Measurements from ENCODE around the gene GJA1.
"Not testable (repeated sequence)": the region's sequence is repeated elsewhere in the genome, so short reads cannot be mapped to it uniquely, and the experiment has no call there.

Gene GJA1

DNA sequence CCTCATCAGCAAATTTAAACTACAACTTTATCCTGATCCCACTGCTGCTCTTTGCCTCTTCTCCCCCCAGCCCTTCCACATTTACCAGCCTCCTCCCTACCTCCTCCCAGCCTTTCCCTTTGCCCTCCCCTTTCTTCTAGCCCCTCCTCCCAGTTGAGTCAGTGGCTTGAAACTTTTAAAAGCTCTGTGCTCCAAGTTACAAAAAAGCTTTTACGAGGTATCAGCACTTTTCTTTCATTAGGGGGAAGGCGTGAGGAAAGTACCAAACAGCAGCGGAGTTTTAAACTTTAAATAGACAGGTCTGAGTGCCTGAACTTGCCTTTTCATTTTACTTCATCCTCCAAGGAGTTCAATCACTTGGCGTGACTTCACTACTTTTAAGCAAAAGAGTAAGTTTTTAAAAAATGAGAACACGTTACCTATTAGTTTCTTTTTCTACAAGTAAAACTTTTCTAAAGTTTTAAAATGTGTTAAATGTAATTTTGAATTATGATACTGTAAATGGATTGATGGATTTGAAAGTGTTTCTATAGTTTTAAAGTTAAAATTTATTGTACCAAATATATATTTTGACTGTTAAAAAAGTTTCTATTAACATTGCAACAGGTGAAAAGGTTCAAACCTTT is at the start of gene GJA1:
TSS of gene GJA1 (plus strand) at position 203 of the 626 bp plus-strand sequence. CDS start 11,202 bp downstream, outside the sequence.
- DNase-seq: peak; percentile 72

- not testable (repeated sequence) for DNase-seq
Observed at GRCh38 chr6:121386551-121386950, 48.9 kb upstream of the GJA1 start.

DNA sequence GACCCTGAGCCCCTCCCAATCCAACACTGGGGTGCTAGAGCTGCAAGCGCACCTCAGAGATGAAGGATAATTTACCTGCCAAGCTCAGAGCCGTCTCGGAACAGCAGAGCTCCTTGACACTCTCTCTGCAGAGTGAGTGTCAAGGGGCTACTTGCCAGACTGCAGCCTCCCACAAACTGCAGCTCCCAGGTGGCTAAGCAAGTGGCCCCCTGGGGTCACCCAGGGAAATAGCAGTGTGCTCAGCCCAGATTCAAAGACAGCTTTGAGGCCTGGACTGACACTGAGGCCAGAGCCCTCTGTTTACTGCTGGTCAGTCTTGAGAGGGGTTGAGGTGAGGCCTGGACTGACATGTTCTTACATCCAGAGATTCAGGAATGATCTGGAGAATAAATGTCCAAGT is 46.0 kb upstream of the GJA1 start:
- DNase-seq: no peak

DNA sequence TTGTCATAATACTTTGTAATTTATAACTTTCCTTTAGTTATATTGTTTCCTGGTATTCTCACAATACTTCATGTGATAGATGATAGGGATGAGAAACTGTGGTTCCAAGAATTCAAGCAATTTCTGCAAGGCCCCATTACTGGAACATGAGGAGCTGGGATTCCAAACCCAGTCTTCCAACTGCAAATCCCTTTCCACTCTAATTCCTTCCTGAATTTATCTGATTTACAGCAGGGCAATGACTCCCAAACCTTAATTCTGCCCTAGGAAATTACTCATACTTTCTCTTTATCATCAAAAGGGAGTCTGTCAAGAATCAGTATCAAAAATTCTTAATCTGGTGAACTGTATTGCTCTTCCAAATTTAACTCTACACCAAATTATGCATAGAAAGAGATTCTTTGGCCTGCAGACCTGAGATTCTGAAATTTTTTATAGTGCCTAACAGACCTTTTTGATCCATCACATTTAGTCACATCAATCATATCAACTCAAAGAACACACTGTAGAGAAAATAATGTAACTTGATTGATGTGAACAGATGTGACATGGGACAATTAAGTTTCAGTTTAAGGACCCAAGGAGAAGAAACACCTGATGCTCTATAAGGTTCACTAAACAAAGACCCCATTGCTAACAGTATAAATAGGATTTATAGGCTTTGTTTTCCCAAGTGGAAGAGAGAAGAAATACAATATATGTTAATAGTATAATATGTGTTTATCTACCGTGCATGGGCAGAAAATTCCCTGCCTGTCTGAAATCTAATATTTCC is 41.5 kb upstream of the GJA1 start:
- DNase-seq: no peak

DNA sequence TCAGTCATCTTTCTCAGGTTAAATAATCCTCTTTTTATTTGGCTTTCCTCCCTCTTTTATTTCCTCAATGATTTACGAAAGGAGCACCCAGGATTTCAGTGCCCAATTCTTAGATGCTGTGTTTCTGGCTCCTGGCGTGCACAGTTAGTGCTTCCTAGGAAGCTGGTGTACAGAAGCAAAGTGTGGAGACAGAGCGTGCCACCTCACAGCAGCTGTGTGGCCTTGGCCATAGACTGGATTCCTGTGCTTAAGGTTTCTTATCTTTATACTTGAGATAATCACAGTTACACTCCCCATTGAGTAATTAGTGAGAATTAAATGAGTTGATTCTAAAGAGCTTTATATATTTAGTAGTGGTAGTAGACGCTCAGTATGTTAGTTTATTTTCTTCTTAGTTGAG is 39.7 kb upstream of the GJA1 start:
- no peak for DNase-seq

DNA sequence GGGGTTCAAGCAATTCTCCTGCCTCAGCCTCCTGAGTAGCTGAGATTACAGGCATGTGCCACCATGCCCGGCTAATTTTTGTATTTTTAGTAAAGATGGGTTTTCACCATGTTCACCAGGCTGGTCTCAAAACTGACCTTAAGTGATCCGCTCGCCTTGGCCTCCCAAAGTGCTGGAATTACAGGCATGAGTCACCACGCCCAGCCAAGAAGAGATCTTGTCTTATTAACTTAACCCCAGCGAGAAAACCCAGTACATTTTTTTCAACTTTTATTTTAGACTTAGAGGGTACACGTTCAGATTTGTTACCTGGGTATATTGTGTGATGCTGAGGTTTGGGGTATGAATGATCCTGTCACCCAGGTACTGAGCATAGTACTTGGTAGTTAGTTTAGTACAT is 38.3 kb upstream of the GJA1 start:
- DNase-seq: not testable (repeated sequence)

GRCh38 chr6:121398127-121398526 is 37.3 kb upstream of the GJA1 start:
- DNase-seq: no peak

DNA sequence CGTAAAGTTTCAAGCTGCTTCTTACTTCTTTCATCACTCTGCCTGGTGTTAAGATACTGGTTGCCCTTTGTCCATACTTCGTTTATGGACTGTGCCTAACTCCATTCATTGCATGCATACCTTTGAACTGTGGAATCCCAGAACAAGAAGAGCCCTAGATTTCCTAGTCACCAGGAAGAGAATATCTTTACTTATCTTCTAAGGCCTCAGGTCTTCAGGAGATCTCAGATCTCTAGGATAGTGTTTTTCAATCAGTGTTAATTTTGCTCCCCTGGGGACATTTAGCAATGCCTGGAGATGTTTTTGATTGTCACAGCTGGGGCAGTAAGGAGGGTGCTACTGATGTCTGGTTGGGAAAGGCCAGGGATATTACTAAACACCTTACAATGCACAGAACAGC is 35.5 kb upstream of the GJA1 start:
- DNase-seq: no peak

DNA sequence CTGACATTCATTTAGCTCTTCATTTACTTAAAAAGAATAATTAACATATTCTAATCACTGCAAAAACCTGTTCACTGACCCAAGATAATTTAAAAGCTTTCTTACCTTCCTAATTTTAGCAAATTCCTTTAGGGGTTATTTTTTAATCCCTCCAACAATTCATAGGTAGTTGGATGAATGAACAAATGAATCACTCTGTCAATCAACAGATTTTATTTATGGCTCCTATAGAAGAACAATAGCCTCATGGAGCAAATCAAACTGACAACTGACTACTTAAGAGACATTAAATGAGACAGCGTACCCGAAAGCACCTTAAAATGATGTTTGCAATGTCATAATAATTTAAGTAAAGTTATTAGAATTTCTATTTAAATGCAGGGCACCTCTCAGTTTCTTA is 31.5 kb upstream of the GJA1 start:
- DNase-seq: no peak

DNA sequence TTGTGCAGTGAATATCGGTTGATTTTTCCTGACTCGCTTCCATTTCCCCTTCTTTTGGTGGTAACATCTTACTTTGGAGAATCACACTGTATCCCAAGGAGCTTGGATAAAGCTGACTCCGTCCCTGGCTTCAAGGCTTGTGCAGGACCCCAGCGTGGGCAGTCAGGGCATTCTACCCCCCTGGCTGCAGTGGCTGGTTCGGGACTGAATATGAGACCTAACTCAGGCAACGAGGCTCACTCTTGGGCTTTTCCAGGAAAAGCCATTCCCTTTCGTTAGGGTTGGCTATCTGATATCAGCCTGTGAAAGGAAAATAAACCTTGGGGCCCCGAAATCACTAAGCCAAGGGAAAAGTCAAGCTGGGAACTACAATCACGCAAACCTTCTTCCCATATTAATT is 30.1 kb upstream of the GJA1 start:
- peak; percentile 22 for DNase-seq

GRCh38 chr6:121408321-121408720 is 27.1 kb upstream of the GJA1 start:
- no peak for DNase-seq

GRCh38 chr6:121413879-121414278 is 21.6 kb upstream of the GJA1 start:
- no peak for DNase-seq

GRCh38 chr6:121418346-121418745 is 17.1 kb upstream of the GJA1 start:
- DNase-seq: no peak

DNA sequence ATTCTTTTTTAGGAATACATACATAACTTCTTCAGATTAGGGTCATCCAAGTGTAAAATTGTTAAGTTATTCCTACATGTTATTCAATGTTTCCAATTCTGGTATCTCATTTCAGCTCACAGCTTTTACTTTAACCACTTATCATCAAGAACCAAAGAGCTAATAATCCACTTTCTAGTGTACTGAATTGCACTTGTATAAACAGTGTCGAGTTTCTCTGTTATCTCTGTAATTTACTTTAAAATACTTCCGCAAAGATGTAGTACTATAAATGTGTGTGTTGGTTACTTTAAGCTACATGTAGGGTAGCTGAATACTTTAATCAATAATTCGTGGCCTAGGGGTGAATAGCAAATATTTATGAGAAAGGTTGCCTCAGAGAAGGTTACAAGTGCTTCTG is 8.8 kb upstream of the GJA1 start:
- no peak for DNase-seq

- DNase-seq: no peak
Observed at GRCh38 chr6:121428872-121429756, 6.3 kb upstream of the GJA1 start.

GRCh38 chr6:121430514-121431460 is 4.7 kb upstream of the GJA1 start:
- peak; percentile 67 for DNase-seq

DNA sequence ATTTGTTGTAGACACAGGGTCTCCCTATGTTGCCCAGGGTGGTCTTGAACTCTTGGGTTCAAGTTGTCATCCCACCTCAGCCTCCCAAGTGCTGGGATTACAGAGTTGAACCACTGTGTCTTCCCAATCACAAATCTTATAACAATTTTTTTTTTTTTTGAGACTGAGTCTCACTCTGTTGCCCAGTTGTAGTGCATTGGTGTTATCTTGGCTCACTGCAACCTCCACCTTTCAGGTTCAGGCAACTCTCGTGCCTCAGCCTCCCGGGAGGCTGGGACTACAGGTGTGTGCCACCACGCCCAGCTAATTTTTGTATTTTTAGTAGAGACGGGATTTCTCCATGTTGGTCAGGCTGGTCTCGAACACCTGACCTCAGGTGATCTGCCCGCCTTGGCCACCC is 3.7 kb upstream of the GJA1 start:
- not testable (repeated sequence) for DNase-seq

DNA sequence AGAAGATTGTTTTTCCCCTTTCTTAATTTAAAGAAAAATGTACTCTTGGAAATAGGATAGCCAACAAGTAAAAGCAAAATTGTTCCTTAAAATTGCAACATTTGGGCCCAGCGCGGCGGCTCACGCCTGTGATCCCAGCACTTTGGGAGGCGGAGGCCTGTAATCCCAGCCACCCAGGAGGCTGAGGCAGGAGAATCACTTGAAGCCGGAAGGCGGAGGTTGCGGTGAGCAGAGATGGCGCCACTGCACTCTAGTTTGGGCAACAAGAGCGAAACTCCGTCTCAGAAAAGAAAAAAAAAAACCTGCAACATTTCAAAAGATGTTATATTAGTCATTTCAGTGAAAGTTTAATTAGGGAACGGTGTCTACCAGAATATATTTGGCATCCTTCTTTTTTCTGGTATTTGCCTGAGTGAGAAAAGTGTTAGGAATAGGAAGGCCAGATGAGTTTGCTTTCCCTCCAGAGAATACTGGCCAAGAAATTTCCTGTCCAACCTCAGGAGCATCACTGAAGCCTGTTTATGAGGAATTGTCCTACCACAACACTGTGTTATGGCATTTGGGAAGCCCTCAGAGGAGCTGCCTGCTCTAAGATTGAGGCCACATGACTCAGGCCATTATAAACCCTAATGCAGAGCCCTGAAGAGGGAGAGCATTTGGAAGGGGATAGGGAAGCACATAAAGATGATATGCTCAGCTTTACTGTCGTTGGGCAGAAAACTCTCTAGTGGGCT is 1.2 kb upstream of the GJA1 start:
- no peak for DNase-seq

- peak; percentile 70 for DNase-seq
Observed at GRCh38 chr6:121436274-121436857, 920 bp downstream of the GJA1 start.

DNA sequence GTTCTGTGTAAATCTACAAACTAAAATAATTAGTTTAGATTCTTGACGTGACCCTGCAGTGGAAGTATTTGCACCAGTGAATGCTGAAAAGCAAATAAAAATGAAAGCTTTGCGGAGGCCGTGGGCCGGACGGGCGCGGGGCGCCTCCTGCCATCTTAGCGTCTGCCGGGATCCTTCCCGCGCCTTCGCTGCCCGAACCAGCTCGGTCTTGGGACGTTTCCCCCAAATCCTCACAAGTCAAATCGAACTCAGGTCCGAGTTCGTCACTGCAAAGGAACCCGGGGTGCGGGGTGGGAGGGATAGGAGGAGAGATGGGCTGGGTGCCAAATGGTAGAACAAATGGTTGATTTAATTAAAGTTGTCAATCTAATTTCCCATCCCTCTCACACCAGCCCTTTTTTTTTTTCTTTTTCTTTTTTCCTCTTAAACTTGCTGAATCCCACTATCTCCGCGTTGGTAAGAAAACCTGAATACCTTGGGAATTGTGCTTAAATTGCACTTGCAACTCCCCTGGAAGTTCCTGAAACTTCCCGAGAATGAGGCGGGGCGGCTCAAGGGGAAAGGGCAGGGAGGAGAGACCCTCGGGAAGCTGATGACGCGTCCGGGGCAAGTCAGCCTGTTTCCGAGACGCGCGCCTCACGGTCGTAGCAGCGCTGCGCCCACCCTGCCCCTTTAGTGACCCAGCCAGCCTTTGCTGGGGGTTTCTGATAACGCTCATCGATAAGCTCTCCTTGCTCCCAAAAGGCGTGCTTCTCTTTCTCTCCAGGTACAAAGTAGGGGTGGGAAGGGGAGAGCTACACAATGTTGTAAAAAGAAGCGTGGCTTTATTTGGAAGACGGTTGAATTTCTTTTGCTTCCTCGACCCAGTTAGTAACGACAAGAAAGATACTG is 1.8 kb downstream of the GJA1 start:
- peak; percentile 70 for DNase-seq
